Natural killer cell treated with Interleukin-12 subunit alpha and Interleukin-12 subunit beta and Interleukin-15 and Interleukin-18, amount 100 ng/mL, for 72 hours (primary cell): ENCODE results near the gene CIPC. TPM values are rescaled to one million over a fixed set of nuclear protein-coding genes. Genes with fewer than 3 reads are reported as not detected.
A peak's percentile ranks its signal among the peaks of the same experiment; 100 is the strongest.

ENCODE experiments used
- ATAC-seq, 2 donors: fragments of 150-1000 bp; cut with Tn5 transposase in 1 of 2; sonication (Bioruptor Pico), chemical (Tn5 transposase) in 1 of 2; 2 replicates each; pipeline ENCODE4 v1.10.0; 2021
- DNase-seq: peaks from one replicate; pipeline ENCODE4 v3.0.0; 2022; ENCODE audit warnings: low spot score
- H3K27ac Mint-ChIP-seq, 2 donors: 1 replicate in 1 of 2; 2 replicates in 1 of 2; pipeline ENCODE4 v1.8.0; 2022; ENCODE audit warnings: mixed read lengths in 2 of 2, mild to moderate bottlenecking in 1 of 2, moderate library complexity in 1 of 2
- H3K27me3 Mint-ChIP-seq, 2 donors: 1 replicate in 1 of 2; 2 replicates in 1 of 2; pipeline ENCODE4 v1.8.0; 2022; ENCODE audit warnings: mixed read lengths in 2 of 2
- H3K36me3 Mint-ChIP-seq: one replicate; pipeline ENCODE4 v1.8.0; 2022; ENCODE audit warnings: mixed read lengths
- H3K4me1 Mint-ChIP-seq, 2 donors: 1 replicate in 1 of 2; 2 replicates in 1 of 2; pipeline ENCODE4 v1.8.0; 2022; ENCODE audit warnings: low read depth in 2 of 2, mixed read lengths in 2 of 2, mild to moderate bottlenecking in 1 of 2
- H3K4me3 Mint-ChIP-seq: one replicate; pipeline ENCODE4 v1.8.0; 2022; ENCODE audit warnings: mixed read lengths
- H3K9me3 Mint-ChIP-seq: 2 replicates; pipeline ENCODE4 v1.8.0; 2022; ENCODE audit warnings: mixed read lengths
- total RNA-seq, 2 donors: library from RNA; stranded (reverse); gene quantifications; one replicate each; pipeline ENCODE4 v1.2.3, GENCODE V29; 2022

CIPC gene
- total RNA-seq, 2 donors from 2014 or later: 11.8 to 19.6 TPM

- no peak for ATAC-seq
- H3K27ac Mint-ChIP-seq: no peak overlapping the region
Measured at GRCh38 chr14:77085538-77085937, 12.5 kb upstream of the CIPC start.

GRCh38 chr14:77086017-77086727 is 11.9 kb upstream of the CIPC start:
- peaks cover 11 to 14% of the 10 kb centered on the region in 2 donors for H3K27me3 Mint-ChIP-seq
- no peaks in the 10 kb centered on the region for H3K9me3 Mint-ChIP-seq
- H3K36me3 Mint-ChIP-seq: peaks cover 1% of the 10 kb centered on the region
- ATAC-seq: no peak
- no peak overlapping the region for H3K4me3 Mint-ChIP-seq
- H3K4me1 Mint-ChIP-seq: no peaks in the 10 kb centered on the region
- DNase-seq: no peak
- no peak overlapping the region for H3K27ac Mint-ChIP-seq

More at GRCh38 chr14:77085538-77085937, 12.5 kb upstream of the CIPC start:
- Mint-ChIP-seq H3K27me3 (peaks cover 11 to 14% of the 10 kb centered on the region in 2 donors), H3K4me1 (no peaks in the 10 kb centered on the region), H3K4me3 (no peak overlapping the region), H3K36me3 (no peaks in the 10 kb centered on the region), H3K9me3 (no peaks in the 10 kb centered on the region)
- DNase-seq: no peak

GRCh38 chr14:77086951-77087350 is 11.1 kb upstream of the CIPC start:
- Mint-ChIP-seq H3K4me3 (no peak overlapping the region), H3K9me3 (no peaks in the 10 kb centered on the region), H3K27ac (no peak overlapping the region), H3K36me3 (peaks cover 7% of the 10 kb centered on the region), H3K4me1 (no peaks in the 10 kb centered on the region), H3K27me3 (peaks cover 11 to 14% of the 10 kb centered on the region in 2 donors)
- DNase-seq (no peak), ATAC-seq (no peak)

GRCh38 chr14:77087631-77088030 is 10.4 kb upstream of the CIPC start:
- ATAC-seq: no peak
- Mint-ChIP-seq H3K27me3 (peaks cover 11 to 14% of the 10 kb centered on the region in 2 donors), H3K9me3 (no peaks in the 10 kb centered on the region), H3K4me1 (no peaks in the 10 kb centered on the region), H3K27ac (no peak overlapping the region), H3K4me3 (no peak overlapping the region), H3K36me3 (peaks cover 7% of the 10 kb centered on the region)
- no peak for DNase-seq

GRCh38 chr14:77088219-77088618 is 9.8 kb upstream of the CIPC start:
- H3K4me3 Mint-ChIP-seq: no peak overlapping the region
- no peak for ATAC-seq
- no peaks in the 10 kb centered on the region for H3K4me1 Mint-ChIP-seq
- H3K27me3 Mint-ChIP-seq: peaks cover 11 to 14% of the 10 kb centered on the region in 2 donors
- H3K27ac Mint-ChIP-seq: no peak overlapping the region
- H3K36me3 Mint-ChIP-seq: peaks cover 7% of the 10 kb centered on the region
- no peaks in the 10 kb centered on the region for H3K9me3 Mint-ChIP-seq
- no peak for DNase-seq

GRCh38 chr14:77088645-77089044 is 9.4 kb upstream of the CIPC start:
- DNase-seq (no peak), ATAC-seq (no peak)
- H3K4me3 Mint-ChIP-seq: no peak overlapping the region
- H3K4me1 Mint-ChIP-seq: no peaks in the 10 kb centered on the region
- peaks cover 11 to 14% of the 10 kb centered on the region in 2 donors for H3K27me3 Mint-ChIP-seq
- no peaks in the 10 kb centered on the region for H3K9me3 Mint-ChIP-seq
- peaks cover 7% of the 10 kb centered on the region for H3K36me3 Mint-ChIP-seq
- no peak overlapping the region for H3K27ac Mint-ChIP-seq

- DNase-seq (no peak), ATAC-seq (no peak)
- Mint-ChIP-seq H3K27ac (no peak overlapping the region), H3K27me3 (peaks cover 5 to 7% of the 10 kb centered on the region in 2 donors), H3K36me3 (peaks cover 7% of the 10 kb centered on the region), H3K4me1 (peaks cover 4 to 5% of the 10 kb centered on the region in 2 donors), H3K4me3 (no peak overlapping the region), H3K9me3 (no peaks in the 10 kb centered on the region)
Measured at GRCh38 chr14:77091518-77091917, 6.5 kb upstream of the CIPC start.

- no peak for DNase-seq
- Mint-ChIP-seq H3K9me3 (no peaks in the 10 kb centered on the region), H3K36me3 (peaks cover 7% of the 10 kb centered on the region), H3K4me3 (no peak overlapping the region), H3K27ac (no peak overlapping the region), H3K4me1 (peaks cover 12 to 15% of the 10 kb centered on the region in 2 donors), H3K27me3 (peaks cover 5 to 7% of the 10 kb centered on the region in 2 donors)
- no peak for ATAC-seq
Measured at GRCh38 chr14:77092676-77093075, 5.4 kb upstream of the CIPC start.

GRCh38 chr14:77094672-77095284 is 3.3 kb upstream of the CIPC start:
- Mint-ChIP-seq H3K4me1 (peaks cover 26 to 33% of the 10 kb centered on the region in 2 donors), H3K9me3 (no peaks in the 10 kb centered on the region), H3K27me3 (peaks cover under 1 to 3% of the 10 kb centered on the region in 2 donors), H3K4me3 (peak overlapping the region; percentile 38), H3K36me3 (peaks cover 7% of the 10 kb centered on the region), H3K27ac (peak overlapping the region in 1 of 2 donors; percentile 64)
- no peak for ATAC-seq
- peak; percentile 80 for DNase-seq

- DNase-seq: no peak
- no peaks in the 10 kb centered on the region for H3K9me3 Mint-ChIP-seq
- no peaks in the 10 kb centered on the region for H3K27me3 Mint-ChIP-seq
- peaks cover 27 to 40% of the 10 kb centered on the region in 2 donors for H3K4me1 Mint-ChIP-seq
- H3K36me3 Mint-ChIP-seq: no peaks in the 10 kb centered on the region
- peak overlapping the region; percentile 95 for H3K4me3 Mint-ChIP-seq
- no peak for ATAC-seq
- peak overlapping the region; percentile 86 to 90 for H3K27ac Mint-ChIP-seq
Measured at GRCh38 chr14:77097006-77097699, 905 bp upstream of the CIPC start.

- DNase-seq: no peak
- peaks cover 27 to 40% of the 10 kb centered on the region in 2 donors for H3K4me1 Mint-ChIP-seq
- no peaks in the 10 kb centered on the region for H3K36me3 Mint-ChIP-seq
- H3K9me3 Mint-ChIP-seq: no peaks in the 10 kb centered on the region
- H3K4me3 Mint-ChIP-seq: peak overlapping the region; percentile 95
- ATAC-seq: no peak
- H3K27ac Mint-ChIP-seq: peak overlapping the region; percentile 86 to 90
- H3K27me3 Mint-ChIP-seq: no peaks in the 10 kb centered on the region
Measured at GRCh38 chr14:77098529-77099353, 683 bp downstream of the CIPC start.

- Mint-ChIP-seq H3K9me3 (no peaks in the 10 kb centered on the region), H3K4me3 (peak overlapping the region; percentile 95), H3K4me1 (peaks cover 29 to 40% of the 10 kb centered on the region in 2 donors), H3K27ac (peak overlapping the region in 1 of 2 donors; percentile 90), H3K36me3 (no peaks in the 10 kb centered on the region), H3K27me3 (no peaks in the 10 kb centered on the region)
- no peak for DNase-seq
- ATAC-seq: no peak
Measured at GRCh38 chr14:77099425-77100167, 1.5 kb downstream of the CIPC start.

GRCh38 chr14:77100961-77101360 is 2.9 kb downstream of the CIPC start:
- H3K27me3 Mint-ChIP-seq: no peaks in the 10 kb centered on the region
- no peaks in the 10 kb centered on the region for H3K9me3 Mint-ChIP-seq
- H3K4me1 Mint-ChIP-seq: peaks cover 26 to 36% of the 10 kb centered on the region in 2 donors
- H3K4me3 Mint-ChIP-seq: no peak overlapping the region
- ATAC-seq (no peak), DNase-seq (no peak)
- no peaks in the 10 kb centered on the region for H3K36me3 Mint-ChIP-seq
- H3K27ac Mint-ChIP-seq: no peak overlapping the region
